ENCODE results near the gene ADAM19. TPM values are rescaled to one million over a fixed set of nuclear protein-coding genes. Genes with fewer than 3 reads are reported as not detected.

The ADAM19 gene
- total RNA-seq, 6 experiments from 2014 or later: 75.4 to 152 (median 83.2) TPM

DNA sequence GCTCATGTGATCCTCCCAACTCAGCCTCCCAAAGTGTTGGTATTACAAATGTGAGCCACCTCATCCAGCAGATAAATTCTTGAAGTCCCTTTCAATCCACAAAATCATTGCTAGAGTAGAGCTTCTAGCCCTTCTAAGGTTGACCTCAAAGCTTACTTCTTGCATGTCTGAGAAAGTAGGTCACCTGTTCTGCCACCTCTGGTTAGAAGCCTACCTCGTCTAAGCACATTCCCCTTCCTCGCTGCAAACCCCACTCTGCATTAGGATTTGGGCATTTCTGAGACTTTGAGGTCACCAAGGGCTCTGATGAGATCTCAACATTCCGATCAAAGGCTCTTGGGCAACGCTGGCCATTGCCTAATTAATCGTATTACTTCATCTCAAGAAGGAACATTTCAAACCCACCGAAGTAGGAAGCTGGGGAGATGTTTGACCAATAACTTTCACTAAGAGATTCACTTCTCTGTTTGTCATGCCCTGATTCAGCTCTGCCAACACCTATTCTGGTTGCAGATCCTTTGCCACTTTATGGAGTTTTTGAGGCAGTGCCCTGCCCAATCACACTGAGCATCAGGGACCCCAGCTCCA lies 8.6 kb downstream of the ADAM19 start:
- H3K4me1 Mint-ChIP-seq (ENCODE audit: low read depth): peaks cover 73% of the 10 kb centered on the region
- H3K27me3 Mint-ChIP-seq (ENCODE audit: insufficient read depth): no peaks in the 10 kb centered on the region
- peak overlapping the region; percentile 40 for H3K27ac Mint-ChIP-seq
- no peak overlapping the region for H3K4me3 Mint-ChIP-seq
- DNase-seq: no peak
- H3K36me3 Mint-ChIP-seq (ENCODE audit: low read depth): peaks cover 42% of the 10 kb centered on the region
- no peaks in the 10 kb centered on the region for H3K9me3 Mint-ChIP-seq
- TF ChIP-seq CTCF (IDR thresholded peaks at IDR 0.05): no peak

- peaks cover 75% of the 10 kb centered on the region for H3K4me1 Mint-ChIP-seq (ENCODE audit: low read depth)
- H3K27me3 Mint-ChIP-seq (ENCODE audit: insufficient read depth): no peaks in the 10 kb centered on the region; the same call in 1 of the 2 replicates
- no peak for TF ChIP-seq CTCF (IDR thresholded peaks at IDR 0.05)
- peaks cover 45% of the 10 kb centered on the region for H3K36me3 Mint-ChIP-seq (ENCODE audit: low read depth)
- no peak for DNase-seq
- H3K4me3 Mint-ChIP-seq: peak overlapping the region; percentile 66
- H3K9me3 Mint-ChIP-seq: no peaks in the 10 kb centered on the region
- H3K27ac Mint-ChIP-seq: peak overlapping the region; percentile 93
Observed at GRCh38 chr5:157563929-157564716, 11.5 kb downstream of the ADAM19 start.

- H3K9me3 Mint-ChIP-seq: no peaks in the 10 kb centered on the region
- peaks cover 45% of the 10 kb centered on the region for H3K36me3 Mint-ChIP-seq (ENCODE audit: low read depth)
- TF ChIP-seq CTCF (IDR thresholded peaks at IDR 0.05): no peak
- peak overlapping the region; percentile 66 for H3K4me3 Mint-ChIP-seq
- peak; percentile 86 for DNase-seq
- no peaks in the 10 kb centered on the region; the same call in 1 of the 2 replicates for H3K27me3 Mint-ChIP-seq (ENCODE audit: insufficient read depth)
- peaks cover 81% of the 10 kb centered on the region for H3K4me1 Mint-ChIP-seq (ENCODE audit: low read depth)
- H3K27ac Mint-ChIP-seq: peak overlapping the region; percentile 93
Observed at GRCh38 chr5:157563373-157563928, 12.1 kb downstream of the ADAM19 start.

GRCh38 chr5:157562111-157562581 lies 13.4 kb downstream of the ADAM19 start:
- no peaks in the 10 kb centered on the region; the same call in 1 of the 2 replicates for H3K27me3 Mint-ChIP-seq (ENCODE audit: insufficient read depth)
- no peak for TF ChIP-seq CTCF (IDR thresholded peaks at IDR 0.05)
- peaks cover 86% of the 10 kb centered on the region for H3K4me1 Mint-ChIP-seq (ENCODE audit: low read depth)
- peak overlapping the region; percentile 93 for H3K27ac Mint-ChIP-seq
- H3K4me3 Mint-ChIP-seq: peak overlapping the region; percentile 28; the same call in 1 of the 2 replicates
- DNase-seq: no peak
- H3K36me3 Mint-ChIP-seq (ENCODE audit: low read depth): peaks cover 32% of the 10 kb centered on the region
- no peaks in the 10 kb centered on the region for H3K9me3 Mint-ChIP-seq

GRCh38 chr5:157561110-157561509 lies 14.5 kb downstream of the ADAM19 start:
- H3K4me1 Mint-ChIP-seq (ENCODE audit: low read depth): peaks cover 90% of the 10 kb centered on the region
- TF ChIP-seq CTCF (IDR thresholded peaks at IDR 0.05): no peak
- peak overlapping the region; percentile 34 for H3K4me3 Mint-ChIP-seq
- H3K9me3 Mint-ChIP-seq: no peaks in the 10 kb centered on the region
- no peak for DNase-seq
- H3K27me3 Mint-ChIP-seq (ENCODE audit: insufficient read depth): no peaks in the 10 kb centered on the region; the same call in 1 of the 2 replicates
- peaks cover 33% of the 10 kb centered on the region for H3K36me3 Mint-ChIP-seq (ENCODE audit: low read depth)
- H3K27ac Mint-ChIP-seq: peak overlapping the region; percentile 85

Data from HFFc6 (cell line).